CD4-positive, alpha-beta T cell (primary cell): ENCODE results near the gene C16orf87. TPM values are rescaled to one million over a fixed set of nuclear protein-coding genes. Genes with fewer than 3 reads are reported as not detected.

Experiments used
- ATAC-seq: fragments of 200-7000 bp; cut with Tn5 transposase; one replicate; pipeline ENCODE4 v1.10.0; 2022; ENCODE audit warnings: mild to moderate bottlenecking; ENCODE audit not compliant: poor library complexity
- CTCF ChIA-PET: fragments of 350-600 bp; sonication (Branson Sonifier 250); formaldehyde crosslinking; loops from one replicate; lab custom pipeline; 2021; ENCODE audit warnings: antibody characterized with exemption, inconsistent platforms; lab: Charles Lee
- POLR2A ChIA-PET: fragments of 350-600 bp; sonication (Branson Sonifier 250); formaldehyde crosslinking; loops from one replicate; lab custom pipeline; 2021; ENCODE audit warnings: antibody characterized with exemption, inconsistent platforms; lab: Charles Lee
- DNase-seq, 14 experiments: peaks; one replicate each; pipeline ENCODE4 v3.0.0-alpha.2; 2013 to 2020; ENCODE audit warnings: mixed read lengths in 2 of 14
- H3K27ac ChIP-seq, 2 donors: one replicate each; pipeline versions ENCODE4 v1.5.1 to v1.7.0; 2013; ENCODE audit warnings: low read length in 2 of 2, low read depth in 1 of 2, mild to moderate bottlenecking in 1 of 2
- H3K27me3 ChIP-seq, 2 experiments: 1 replicate in 1 of 2; 2 replicates in 1 of 2; pipeline versions ENCODE4 v1.6.1 to v1.7.0; 2013; ENCODE audit warnings: low read length in 2 of 2, control low read depth in 1 of 2, mild to moderate bottlenecking in 1 of 2, moderate library complexity in 1 of 2; ENCODE audit not compliant: insufficient read depth in 2 of 2, control insufficient read depth in 1 of 2
- H3K36me3 ChIP-seq: one replicate; pipeline ENCODE4 v1.6.1; 2013; ENCODE audit warnings: low read length, control low read depth; ENCODE audit not compliant: insufficient read depth
- H3K4me1 ChIP-seq: one replicate; pipeline ENCODE4 v1.6.1; 2013; ENCODE audit warnings: low read length, control low read depth; ENCODE audit not compliant: insufficient read depth
- H3K4me3 ChIP-seq: one replicate; pipeline ENCODE4 v1.5.1; 2013; ENCODE audit warnings: mild to moderate bottlenecking, low read length, moderate library complexity
- H3K9me3 ChIP-seq, 2 experiments: 1 replicate in 1 of 2; 2 replicates in 1 of 2; pipeline versions ENCODE4 v1.6.1 to v1.7.0; 2013; ENCODE audit warnings: low read length in 2 of 2, mild to moderate bottlenecking in 2 of 2, control low read depth in 1 of 2, moderate library complexity in 1 of 2; ENCODE audit not compliant: control insufficient read depth in 1 of 2, insufficient read depth in 1 of 2
- H3K27ac Mint-ChIP-seq: one replicate; pipeline ENCODE4 v1.8.0; 2020; ENCODE audit warnings: mixed read lengths
- H3K27me3 Mint-ChIP-seq: one replicate; pipeline ENCODE4 v1.8.0; 2021; ENCODE audit warnings: mixed read lengths
- H3K36me3 Mint-ChIP-seq: one replicate; pipeline ENCODE4 v1.8.0; 2021; ENCODE audit warnings: low read depth, mixed read lengths
- H3K4me1 Mint-ChIP-seq: one replicate; pipeline ENCODE4 v1.8.0; 2021; ENCODE audit warnings: low read depth, mixed read lengths
- H3K4me3 Mint-ChIP-seq: one replicate; pipeline ENCODE4 v1.8.0; 2020; ENCODE audit warnings: mild to moderate bottlenecking, mixed read lengths
- H3K9me3 Mint-ChIP-seq: one replicate; pipeline ENCODE4 v1.8.0; 2020; ENCODE audit warnings: mixed read lengths
- CTCF ChIP-seq: fragments of 200-600 bp; IDR thresholded peaks from one replicate; pipeline ENCODE4 v1.8.0; 2022; ENCODE audit warnings: antibody characterized with exemption, mild to moderate bottlenecking
- intact Hi-C, 2 experiments: fragments of 100-400 bp; cut with DNase I in 1 of 2; cut with micrococcal nuclease in 1 of 2; formaldehyde crosslinking; loops; one replicate each; pipeline versions ENCODE4 v1.15.1 to v1.9.0; 2023 to 2025; cut with DNase I, micrococcal nuclease
- total RNA-seq, 174 experiments: library from RNA in 2 of 174; stranded (reverse) in 2 of 174; gene quantifications; one replicate each; pipeline ENCODE4 v1.2.3 and lab custom pipeline; 2021 to 2026

Gene C16orf87
- total RNA-seq, 2 experiments from 2014 or later: 20.6 to 22.6 TPM

- Histone ChIP-seq H3K27ac (no peak overlapping the region), H3K9me3 (peaks cover 0 to 4% of the 10 kb centered on the region in 2 experiments), H3K4me1 (no peaks in the 10 kb centered on the region), H3K36me3 (no peaks in the 10 kb centered on the region), H3K4me3 (no peak overlapping the region), H3K27me3 (no peaks in the 10 kb centered on the region)
- Mint-ChIP-seq H3K4me1 (peaks cover 4% of the 10 kb centered on the region), H3K4me3 (no peak overlapping the region), H3K27me3 (no peaks in the 10 kb centered on the region), H3K36me3 (no peaks in the 10 kb centered on the region), H3K9me3 (no peaks in the 10 kb centered on the region), H3K27ac (no peak overlapping the region)
- TF ChIP-seq CTCF: no peak
- ATAC-seq (no peak), DNase-seq (no peak)
- ChIA-PET CTCF (no interaction called here), POLR2A (no interaction called here)
- intact Hi-C loops: no loop called here
Observed at GRCh38 chr16:46748775-46749705, 81.9 kb downstream of the C16orf87 start.

- no peak for DNase-seq
- no peaks in the 10 kb centered on the region for H3K36me3 Mint-ChIP-seq
Observed at GRCh38 chr16:46747777-46748651, 83.0 kb downstream of the C16orf87 start, which contains the start of gene MYLK3. Gene MYLK3 (minus strand): TSS chr16:46748344. CDS start chr16:46748193, 151 bp downstream.

More at GRCh38 chr16:46747777-46748651, 83.0 kb downstream of the C16orf87 start, which contains the start of gene MYLK3:
- intact Hi-C loops: no loop called here
- ATAC-seq: no peak
- Histone ChIP-seq H3K4me3 (no peak within 1 kb of the TSS), H3K27ac (no peak within 1 kb of the TSS), H3K9me3 (peaks cover 0 to 4% of the 10 kb centered on the region in 2 experiments), H3K36me3 (no peaks in the 10 kb centered on the region), H3K4me1 (peaks cover 5% of the 10 kb centered on the region), H3K27me3 (no peaks in the 10 kb centered on the region)
- no peaks in the 10 kb centered on the region for H3K9me3 Mint-ChIP-seq
- TF ChIP-seq CTCF: no peak
- peaks cover 8% of the 10 kb centered on the region for H3K4me1 Mint-ChIP-seq
- POLR2A ChIA-PET: no interaction called here
- CTCF ChIA-PET: no interaction called here
- no peak within 1 kb of the TSS for H3K27ac Mint-ChIP-seq
- H3K4me3 Mint-ChIP-seq: no peak within 1 kb of the TSS
- no peaks in the 10 kb centered on the region for H3K27me3 Mint-ChIP-seq
